ENCODE data around the gene CD7.

DNA sequence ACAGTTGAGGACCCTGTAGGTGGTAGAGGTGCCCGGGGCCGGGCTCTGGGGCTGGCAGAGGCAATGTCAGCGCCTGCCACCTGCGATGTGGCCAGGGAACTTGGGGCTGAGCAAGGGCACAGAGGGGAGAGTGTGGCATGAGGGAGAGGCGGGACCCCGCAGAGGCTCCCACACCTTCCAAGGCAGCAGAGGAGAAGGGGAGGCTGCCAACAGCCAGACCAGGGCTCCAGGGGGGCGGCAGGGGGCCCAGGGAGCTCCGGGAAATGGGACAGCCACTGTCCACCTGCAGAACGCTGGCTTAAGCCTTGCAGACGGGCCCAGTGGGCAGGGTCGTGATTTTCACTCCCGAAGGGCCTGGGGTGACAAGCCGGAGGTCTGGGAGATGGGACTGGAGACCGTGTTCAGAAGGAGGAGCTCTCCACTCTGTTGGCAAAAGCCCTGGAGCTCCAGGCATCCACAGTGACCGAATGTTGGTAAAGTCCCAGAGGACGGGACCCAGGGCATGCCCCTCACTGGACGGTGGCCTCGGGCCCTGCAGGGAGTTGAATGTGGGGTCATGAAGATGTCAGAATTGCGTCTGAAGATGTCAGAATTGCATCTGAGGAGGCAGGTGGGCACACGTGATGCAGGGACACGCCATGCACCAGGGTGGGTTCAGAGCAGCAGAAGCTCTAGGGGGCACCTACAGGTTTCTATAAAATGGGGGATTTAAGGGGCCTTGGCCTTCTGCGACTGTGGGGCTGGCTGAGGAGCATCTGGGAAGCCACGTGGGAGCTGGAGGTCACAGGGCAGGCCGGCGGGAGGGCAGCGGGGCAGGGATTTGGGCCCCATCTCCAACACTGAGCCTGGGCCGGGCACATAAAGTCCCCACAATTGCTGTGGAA is 18.6 kb downstream of the CD7 start:
- TF ChIP-seq TAF1 (IDR thresholded peaks at IDR 0.05; ENCODE audit: borderline replicate concordance, insufficient read depth, low read length) = no peak
- TF ChIP-seq SIN3A (IDR thresholded peaks at IDR 0.05; ENCODE audit: borderline replicate concordance, insufficient read depth, low read length) = no peak
- TF ChIP-seq, protein P1, sequence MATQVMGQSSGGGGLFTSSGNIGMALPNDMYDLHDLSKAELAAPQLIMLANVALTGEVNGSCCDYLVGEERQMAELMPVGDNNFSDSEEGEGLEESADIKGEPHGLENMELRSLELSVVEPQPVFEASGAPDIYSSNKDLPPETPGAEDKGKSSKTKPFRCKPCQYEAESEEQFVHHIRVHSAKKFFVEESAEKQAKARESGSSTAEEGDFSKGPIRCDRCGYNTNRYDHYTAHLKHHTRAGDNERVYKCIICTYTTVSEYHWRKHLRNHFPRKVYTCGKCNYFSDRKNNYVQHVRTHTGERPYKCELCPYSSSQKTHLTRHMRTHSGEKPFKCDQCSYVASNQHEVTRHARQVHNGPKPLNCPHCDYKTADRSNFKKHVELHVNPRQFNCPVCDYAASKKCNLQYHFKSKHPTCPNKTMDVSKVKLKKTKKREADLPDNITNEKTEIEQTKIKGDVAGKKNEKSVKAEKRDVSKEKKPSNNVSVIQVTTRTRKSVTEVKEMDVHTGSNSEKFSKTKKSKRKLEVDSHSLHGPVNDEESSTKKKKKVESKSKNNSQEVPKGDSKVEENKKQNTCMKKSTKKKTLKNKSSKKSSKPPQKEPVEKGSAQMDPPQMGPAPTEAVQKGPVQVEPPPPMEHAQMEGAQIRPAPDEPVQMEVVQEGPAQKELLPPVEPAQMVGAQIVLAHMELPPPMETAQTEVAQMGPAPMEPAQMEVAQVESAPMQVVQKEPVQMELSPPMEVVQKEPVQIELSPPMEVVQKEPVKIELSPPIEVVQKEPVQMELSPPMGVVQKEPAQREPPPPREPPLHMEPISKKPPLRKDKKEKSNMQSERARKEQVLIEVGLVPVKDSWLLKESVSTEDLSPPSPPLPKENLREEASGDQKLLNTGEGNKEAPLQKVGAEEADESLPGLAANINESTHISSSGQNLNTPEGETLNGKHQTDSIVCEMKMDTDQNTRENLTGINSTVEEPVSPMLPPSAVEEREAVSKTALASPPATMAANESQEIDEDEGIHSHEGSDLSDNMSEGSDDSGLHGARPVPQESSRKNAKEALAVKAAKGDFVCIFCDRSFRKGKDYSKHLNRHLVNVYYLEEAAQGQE (IDR thresholded peaks at IDR 0.05; ENCODE audit: insufficient read depth in 1 of 2, low read depth in 2 of 2, low read length in 2 of 2) = no peak
- no peak for TF ChIP-seq POLR2AphosphoS5 (IDR thresholded peaks at IDR 0.05; ENCODE audit: low read depth, low read length)
- TF ChIP-seq FOXP2 (optimal IDR thresholded peaks at IDR 0.05; ENCODE audit: borderline replicate concordance, extremely low read depth, extremely low read length, insufficient read depth) = no peak

Measured in PFSK-1 (cell line).